H9 (cell line): ENCODE measurements around the gene FAM236C. TPM values are rescaled to one million over a fixed set of nuclear protein-coding genes. Genes with fewer than 3 reads are reported as not detected.
"Not testable (repeated sequence)": the region's sequence is repeated elsewhere in the genome, so short reads cannot be mapped to it uniquely, and the experiment has no call there.

Experiments
- DNase-seq: peaks from one replicate; pipeline ENCODE4 v3.0.0-alpha.2; 2017
- H2AFZ ChIP-seq: one replicate; pipeline ENCODE4 v1.6.1; 2013; ENCODE audit warnings: mild to moderate bottlenecking, low read length, control low read depth, moderate library complexity
- H2AK5ac ChIP-seq: 2 replicates; pipeline ENCODE4 v1.6.1; 2013; ENCODE audit warnings: low read length, control low read depth, mixed read lengths; ENCODE audit not compliant: insufficient read length
- H2BK120ac ChIP-seq: one replicate; pipeline ENCODE4 v1.6.1; 2013; ENCODE audit warnings: low read depth, mild to moderate bottlenecking, low read length, control low read depth, inconsistent platforms; ENCODE audit not compliant: poor library complexity, severe bottlenecking
- H2BK12ac ChIP-seq: 2 replicates; pipeline ENCODE4 v1.6.1; 2013; ENCODE audit warnings: low read length, control low read depth, mixed read lengths, low read depth; ENCODE audit not compliant: insufficient read length
- H2BK15ac ChIP-seq: 2 replicates; pipeline ENCODE4 v1.6.1; 2013; ENCODE audit warnings: low read depth, low read length, control low read depth
- H2BK20ac ChIP-seq: one replicate; pipeline ENCODE4 v1.6.1; 2013; ENCODE audit warnings: low read depth, mild to moderate bottlenecking, low read length, control low read depth, inconsistent platforms; ENCODE audit not compliant: poor library complexity, severe bottlenecking
- H2BK5ac ChIP-seq: 2 replicates; pipeline ENCODE4 v1.6.1; 2013; ENCODE audit warnings: low read length, control low read depth, mixed read lengths; ENCODE audit not compliant: insufficient read length
- H3K14ac ChIP-seq: 2 replicates; pipeline ENCODE4 v1.6.1; 2013; ENCODE audit warnings: low read length, control low read depth; ENCODE audit not compliant: insufficient read depth
- H3K18ac ChIP-seq: 2 replicates; pipeline ENCODE4 v1.6.1; 2013; ENCODE audit warnings: low read depth, mild to moderate bottlenecking, mixed read lengths, low read length, control low read depth; ENCODE audit not compliant: insufficient read length
- H3K23ac ChIP-seq: 2 replicates; pipeline ENCODE4 v1.6.1; 2013; ENCODE audit warnings: low read length, control low read depth, mixed read lengths, low read depth; ENCODE audit not compliant: insufficient read length
- H3K23me2 ChIP-seq: 2 replicates; pipeline ENCODE4 v1.6.1; 2013; ENCODE audit warnings: low read depth, mild to moderate bottlenecking, mixed read lengths, low read length, control low read depth; ENCODE audit not compliant: insufficient read length, poor library complexity, severe bottlenecking
- H3K27ac ChIP-seq: 2 replicates; pipeline ENCODE4 v1.5.1; 2013; ENCODE audit warnings: low read length, control low read depth, mixed read lengths, low read depth; ENCODE audit not compliant: insufficient read length
- H3K27me3 ChIP-seq: 2 replicates; pipeline ENCODE4 v1.6.1; 2013; ENCODE audit warnings: low read length, control low read depth, inconsistent platforms; ENCODE audit not compliant: insufficient read depth
- H3K4ac ChIP-seq: 2 replicates; pipeline ENCODE4 v1.6.1; 2013; ENCODE audit warnings: low read depth, mild to moderate bottlenecking, control low read depth, inconsistent platforms, low read length, moderate library complexity
- H3K4me1 ChIP-seq: 2 replicates; pipeline ENCODE4 v1.6.1; 2013; ENCODE audit warnings: low read length, control low read depth, inconsistent platforms; ENCODE audit not compliant: insufficient read depth
- H3K4me2 ChIP-seq: 2 replicates; pipeline ENCODE4 v1.6.1; 2013; ENCODE audit warnings: low read length, control low read depth, mixed read lengths; ENCODE audit not compliant: insufficient read length, insufficient read depth
- H3K56ac ChIP-seq: 2 replicates; pipeline ENCODE4 v1.6.1; 2013; ENCODE audit warnings: low read depth, mild to moderate bottlenecking, mixed read lengths, low read length, control low read depth; ENCODE audit not compliant: insufficient read length
- H3K79me1 ChIP-seq: 2 replicates; pipeline ENCODE4 v1.6.1; 2013; ENCODE audit warnings: low read depth, mild to moderate bottlenecking, moderate library complexity, low read length, control low read depth, inconsistent platforms; ENCODE audit not compliant: insufficient read depth, poor library complexity, severe bottlenecking
- H3K79me2 ChIP-seq: 2 replicates; pipeline ENCODE4 v1.6.1; 2013; ENCODE audit warnings: low read length, control low read depth, inconsistent platforms; ENCODE audit not compliant: insufficient read depth
- H3K9ac ChIP-seq: 2 replicates; pipeline ENCODE4 v1.6.1; 2013; ENCODE audit warnings: low read length, control low read depth, mixed read lengths; ENCODE audit not compliant: insufficient read length; ENCODE audit errors: extremely low read depth
- H3K9me3 ChIP-seq: one replicate; pipeline ENCODE4 v1.6.1; 2013; ENCODE audit warnings: low read depth, low read length, inconsistent platforms; ENCODE audit not compliant: control insufficient read depth
- H3T11ph ChIP-seq: one replicate; pipeline ENCODE4 v1.6.1; 2013; ENCODE audit warnings: mild to moderate bottlenecking, low read length, control low read depth, inconsistent platforms
- H4K20me1 ChIP-seq: one replicate; pipeline ENCODE4 v1.6.1; 2013; ENCODE audit not compliant: control insufficient read depth, insufficient read length, insufficient read depth
- H4K5ac ChIP-seq: 2 replicates; pipeline ENCODE4 v1.6.1; 2013; ENCODE audit warnings: low read depth, mild to moderate bottlenecking, mixed read lengths, low read length, control low read depth; ENCODE audit not compliant: insufficient read length
- H4K8ac ChIP-seq: replicated peaks from 2 replicates; pipeline ENCODE4 v1.6.1; 2013; ENCODE audit warnings: low read length, control low read depth, mixed read lengths, low read depth; ENCODE audit not compliant: insufficient read length
- H4K91ac ChIP-seq: 2 replicates; pipeline ENCODE4 v1.6.1; 2013; ENCODE audit warnings: low read depth, mild to moderate bottlenecking, moderate library complexity, mixed read lengths, low read length, control low read depth; ENCODE audit not compliant: insufficient read length
- H3K27ac Mint-ChIP-seq, 3 experiments: 2 replicates in 2 of 3; 3 replicates in 1 of 3; pipeline ENCODE4 v1.8.0; 2020 to 2021; ENCODE audit warnings: mixed read lengths in 3 of 3, mild to moderate bottlenecking in 1 of 3, moderate library complexity in 1 of 3
- H3K27me3 Mint-ChIP-seq: 2 replicates; pipeline ENCODE4 v1.8.0; 2021; ENCODE audit warnings: low read depth, mild to moderate bottlenecking, moderate library complexity, mixed read lengths
- H3K36me3 Mint-ChIP-seq, 3 experiments: 2 replicates in 2 of 3; 3 replicates in 1 of 3; pipeline ENCODE4 v1.8.0; 2020 to 2021; ENCODE audit warnings: low read depth in 3 of 3, mixed read lengths in 3 of 3; ENCODE audit not compliant: insufficient read depth in 1 of 3
- H3K4me1 Mint-ChIP-seq, 2 experiments: 2 replicates each; pipeline ENCODE4 v1.8.0; 2020; ENCODE audit warnings: mixed read lengths in 2 of 2
- H3K4me3 Mint-ChIP-seq, 2 experiments: 2 replicates in 1 of 2; 3 replicates in 1 of 2; pipeline ENCODE4 v1.8.0; 2020 to 2021; ENCODE audit warnings: mild to moderate bottlenecking in 2 of 2, mixed read lengths in 2 of 2, moderate library complexity in 1 of 2
- H3K9me3 Mint-ChIP-seq, 2 experiments: 2 replicates in 1 of 2; 3 replicates in 1 of 2; pipeline ENCODE4 v1.8.0; 2020; ENCODE audit warnings: mild to moderate bottlenecking in 2 of 2, mixed read lengths in 2 of 2, moderate library complexity in 1 of 2
- whole genome bisulfite sequencing: extraction: QIAGEN DNeasy Blood & Tissue Kit; methylation state at CpG from one replicate; pipeline ENCODE4 v1.1.7; 2013; ENCODE audit warnings: missing lambda C conversion rate, low lambda C conversion rate, mixed read lengths; ENCODE audit not compliant: insufficient read length; ENCODE audit errors: extremely low coverage; 5-methylcytosine and 5-hydroxymethylcytosine counted together
- total RNA-seq: library from RNA; stranded (reverse); gene quantifications from 2 replicates; pipeline ENCODE4 v1.2.1, GENCODE V29; 2021

Gene FAM236C
- total RNA-seq, 1 experiment from 2014 or later, result not detected

- not testable (repeated sequence) for H2AFZ ChIP-seq, H3K79me2 ChIP-seq, DNase-seq, H2BK5ac ChIP-seq, H2AK5ac ChIP-seq, H3K9ac ChIP-seq, H3K36me3 Mint-ChIP-seq, H3K9me3 ChIP-seq, H2BK12ac ChIP-seq, H3T11ph ChIP-seq, H3K27me3 ChIP-seq, H3K4me3 Mint-ChIP-seq, H3K4me2 ChIP-seq, H4K91ac ChIP-seq, H3K4ac ChIP-seq, H2BK120ac ChIP-seq, H3K27ac ChIP-seq, H4K20me1 ChIP-seq, H3K27me3 Mint-ChIP-seq, H4K5ac ChIP-seq, H3K56ac ChIP-seq, H3K23me2 ChIP-seq, H3K23ac ChIP-seq, H3K4me1 Mint-ChIP-seq, H3K18ac ChIP-seq, H3K14ac ChIP-seq, H3K9me3 Mint-ChIP-seq, H2BK15ac ChIP-seq, H3K27ac Mint-ChIP-seq, H3K79me1 ChIP-seq, H3K4me1 ChIP-seq, H2BK20ac ChIP-seq, H4K8ac ChIP-seq
- WGBS, result no CpG with 5 or more reads among the region's 6 CpGs
Observed at GRCh38 chrX:72942272-72942671, 29.9 kb downstream of the FAM236C start.

DNA sequence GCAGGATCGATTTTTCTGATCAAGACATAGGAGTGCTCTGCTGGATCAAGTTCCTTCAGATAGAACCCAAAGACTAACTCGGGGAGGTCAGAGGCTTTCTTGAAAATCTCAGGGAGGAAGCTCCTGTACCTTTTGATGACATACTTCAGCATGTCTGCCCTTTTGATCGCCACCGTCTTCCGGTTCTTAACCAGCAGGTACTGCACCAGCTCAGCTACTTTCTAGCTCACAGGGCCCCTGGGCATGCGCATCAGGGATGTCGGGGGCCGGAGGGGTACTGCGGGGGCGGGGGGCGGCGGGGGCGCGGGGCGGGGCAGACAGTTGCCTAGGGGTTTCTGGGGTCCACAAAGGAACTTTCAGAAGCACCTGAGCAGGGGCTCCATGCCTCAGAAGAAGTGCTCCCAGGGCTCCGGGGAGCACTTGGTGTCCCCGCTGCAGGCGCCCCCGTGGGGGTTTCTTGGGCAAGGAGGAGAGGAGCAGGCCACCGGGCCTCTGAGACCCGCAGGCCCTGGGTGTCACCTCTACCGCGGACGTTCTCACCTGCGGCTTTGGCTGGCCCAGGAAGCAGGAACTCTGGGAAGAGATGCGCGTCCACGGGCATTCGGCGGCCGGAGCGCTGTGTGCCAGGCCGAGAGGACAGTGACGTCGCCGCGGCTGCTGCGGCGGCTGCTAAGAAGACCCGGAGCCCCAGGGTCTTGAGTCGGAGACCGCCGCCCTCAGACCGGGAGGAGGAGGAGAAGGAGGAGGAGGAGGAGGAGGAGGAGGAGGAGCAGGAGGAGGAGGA lies 30.8 kb downstream of the FAM236C start:
- H2BK5ac ChIP-seq, H3K4me1 ChIP-seq, H3K4me3 Mint-ChIP-seq, H2BK120ac ChIP-seq, H3K9me3 ChIP-seq, H3K79me1 ChIP-seq, H4K8ac ChIP-seq, H3K27ac ChIP-seq, H3K9ac ChIP-seq, DNase-seq, H3K23me2 ChIP-seq, H4K20me1 ChIP-seq, H2BK20ac ChIP-seq, H3K18ac ChIP-seq, H2AK5ac ChIP-seq, H3K23ac ChIP-seq, H2BK15ac ChIP-seq, H3K14ac ChIP-seq, H3K79me2 ChIP-seq, H3K36me3 Mint-ChIP-seq, H2AFZ ChIP-seq, H3K56ac ChIP-seq, H3K27me3 Mint-ChIP-seq, H3K27me3 ChIP-seq, H4K5ac ChIP-seq, H3T11ph ChIP-seq, H3K27ac Mint-ChIP-seq, H3K4me1 Mint-ChIP-seq, H3K4ac ChIP-seq, H2BK12ac ChIP-seq, H3K9me3 Mint-ChIP-seq, H3K4me2 ChIP-seq, H4K91ac ChIP-seq: not testable (repeated sequence)
- WGBS, result no CpG with 5 or more reads among the region's 44 CpGs
